Endothelial cell of umbilical vein (primary cell): Measurements from ENCODE around the gene GALNT10. TPM values are rescaled to one million over a fixed set of nuclear protein-coding genes. Genes with fewer than 3 reads are reported as not detected.

Source experiments
- BruUV-seq: library from RNA; stranded (reverse); fragments of 400-500 nt; replicated peaks from 2 replicates; lab custom pipeline; 2021; lab: Mats Ljungman, UMichigan
- CTCF ChIA-PET: fragments of 300-600, 350-600 bp; sonication (Branson Sonifier 250); formaldehyde crosslinking; loops from one replicate; lab custom pipeline; 2021; ENCODE audit warnings: antibody characterized with exemption, inconsistent platforms; lab: Charles Lee
- POLR2A ChIA-PET: fragments of 300-600, 350-600 bp; sonication (Branson Sonifier 250); formaldehyde crosslinking; loops from one replicate; lab custom pipeline; 2021; ENCODE audit warnings: antibody characterized with exemption, inconsistent platforms; lab: Charles Lee
- DNase-seq: peaks from one replicate; pipeline ENCODE4 v3.0.0-alpha.2; 2011; ENCODE audit warnings: low read depth, low spot score
- FAIRE-seq: peaks from 2 replicates; lab custom pipeline; 2011; peaks lifted over from hg19 to GRCh38; lab: Jason Lieb, UNC
- H2AFZ ChIP-seq: 2 replicates; pipeline ENCODE4 v1.6.0; 2012; ENCODE audit warnings: low read depth, low read length, control low read depth, inconsistent platforms
- H3K27ac ChIP-seq: 2 replicates; pipeline ENCODE4 v1.5.1; 2011; ENCODE audit warnings: low read depth, mild to moderate bottlenecking, control low read depth, low read length, moderate library complexity; ENCODE audit not compliant: insufficient read depth
- H3K27me3 ChIP-seq, 2 experiments: 2 replicates each; pipeline versions ENCODE4 v1.6.0 to v1.6.1; 2011; ENCODE audit warnings: low read length in 2 of 2, mixed read lengths in 1 of 2; ENCODE audit not compliant: control insufficient read depth in 2 of 2, insufficient read depth in 2 of 2
- H3K36me3 ChIP-seq, 2 experiments: 2 replicates in 1 of 2; 3 replicates in 1 of 2; pipeline ENCODE4 v1.5.1; 2011; ENCODE audit warnings: low read length in 2 of 2, mild to moderate bottlenecking in 1 of 2, moderate library complexity in 1 of 2; ENCODE audit not compliant: control insufficient read depth in 2 of 2, insufficient read depth in 2 of 2; ENCODE audit errors: extremely low read depth in 1 of 2
- H3K4me1 ChIP-seq: 3 replicates; pipeline ENCODE4 v1.5.1; 2011; ENCODE audit warnings: mild to moderate bottlenecking, low read length; ENCODE audit not compliant: control insufficient read depth, insufficient read depth; ENCODE audit errors: extremely low read depth
- H3K4me2 ChIP-seq: 2 replicates; pipeline ENCODE4 v1.6.1; 2011; ENCODE audit warnings: low read length, control low read depth, mixed read lengths; ENCODE audit not compliant: insufficient read depth
- H3K4me3 ChIP-seq, 3 experiments: fragments of 200-600 bp in 1 of 3; sonication (generic), shearing (Covaris generic) in 1 of 3; replicated peaks in 1 of 3; 2 replicates each; pipeline ENCODE4 v1.5.1; 2011 to 2016; ENCODE audit warnings: control low read depth in 3 of 3, low read length in 3 of 3, mild to moderate bottlenecking in 2 of 3, inconsistent platforms in 1 of 3, low read depth in 1 of 3, moderate library complexity in 1 of 3; ENCODE audit not compliant: insufficient read depth in 1 of 3
- H3K79me2 ChIP-seq: 2 replicates; pipeline ENCODE4 v1.6.0; 2012; ENCODE audit warnings: low read length, inconsistent platforms; ENCODE audit not compliant: control insufficient read depth, insufficient read depth
- H3K9ac ChIP-seq: replicated peaks from 2 replicates; pipeline ENCODE3; 2011; ENCODE audit warnings: low read length, control low read depth; ENCODE audit not compliant: insufficient read depth; ENCODE audit errors: extremely low read depth
- H3K9me1 ChIP-seq: replicated peaks from 3 replicates; pipeline ENCODE4 v1.6.0; 2011; ENCODE audit warnings: mild to moderate bottlenecking, low read length; ENCODE audit not compliant: control insufficient read depth, insufficient read depth; ENCODE audit errors: extremely low read depth
- H3K9me3 ChIP-seq: replicated peaks from 2 replicates; pipeline ENCODE4 v1.5.1; 2012; ENCODE audit warnings: low read length, inconsistent platforms; ENCODE audit not compliant: control insufficient read depth, insufficient read depth
- H4K20me1 ChIP-seq: replicated peaks from 2 replicates; pipeline ENCODE3; 2011; ENCODE audit warnings: mild to moderate bottlenecking, low read length; ENCODE audit not compliant: control insufficient read depth, insufficient read depth; ENCODE audit errors: extremely low read depth
- CTCF ChIP-seq, 2 donors: IDR thresholded peaks; 1 replicate in 1 of 2; 2 replicates in 1 of 2; pipeline ENCODE4 v1.5.1; 2011; ENCODE audit warnings: low read length in 2 of 2, mild to moderate bottlenecking in 2 of 2, moderate library complexity in 2 of 2, control low read depth in 1 of 2, inconsistent platforms in 1 of 2, low read depth in 1 of 2; ENCODE audit not compliant: insufficient read depth in 1 of 2; ENCODE audit errors: extremely low read depth in 1 of 2
- EZH2 ChIP-seq: IDR thresholded peaks from 2 replicates; pipeline ENCODE4 v1.6.1; 2012; ENCODE audit warnings: borderline replicate concordance, low read depth, mild to moderate bottlenecking, moderate library complexity, low read length, inconsistent platforms; ENCODE audit not compliant: severe bottlenecking
- FOS ChIP-seq: IDR thresholded peaks from 2 replicates; pipeline ENCODE4 v1.6.1; 2011; ENCODE audit warnings: mild to moderate bottlenecking, low read length, moderate library complexity, borderline replicate concordance; ENCODE audit not compliant: insufficient read depth
- GATA2 ChIP-seq: IDR thresholded peaks from 2 replicates; pipeline ENCODE4 v1.7.0; 2011; ENCODE audit warnings: low read depth, mild to moderate bottlenecking, moderate library complexity, mixed read lengths, low read length; ENCODE audit not compliant: insufficient read length, insufficient read depth
- JUN ChIP-seq: IDR thresholded peaks from 2 replicates; pipeline ENCODE4 v1.6.1; 2011; ENCODE audit warnings: borderline replicate concordance, low read depth; ENCODE audit not compliant: insufficient read length, insufficient read depth
- MAX ChIP-seq: IDR thresholded peaks from 2 replicates; pipeline ENCODE4 v1.6.1; 2011; ENCODE audit not compliant: insufficient read depth, insufficient read length
- MYC ChIP-seq: IDR thresholded peaks from one replicate; pipeline ENCODE4 v1.6.1; 2011; ENCODE audit warnings: mild to moderate bottlenecking, low read depth, low read length
- POLR2AphosphoS5 ChIP-seq: IDR thresholded peaks from 2 replicates; pipeline ENCODE4 v1.6.1; 2012; ENCODE audit warnings: low read depth, mild to moderate bottlenecking, control low read depth, low read length, moderate library complexity; ENCODE audit not compliant: insufficient read depth
- dilution Hi-C: fragments of 300-500 bp; cut with MboI; formaldehyde crosslinking; loops from one replicate; pipeline ENCODE4 v1.15.0; 2019; ENCODE audit warnings: low sequenced_read_pairs; ENCODE audit not compliant: extremely low pct_ligation_motif_present
- intact Hi-C: fragments of 100-400 bp; cut with micrococcal nuclease; formaldehyde crosslinking; loops from one replicate; pipeline ENCODE4 v1.10.0; 2022
- polyA plus RNA-seq, 4 experiments: library from polyadenylated mRNA; depleted of rRNA in 3 of 4; stranded (reverse) in 3 of 4; unstranded in 1 of 4; fragments of >200 nt; gene quantifications; 2 replicates each; pipeline versions ENCODE4 v1.2.1 to v1.2.3, GENCODE V29; 2011 to 2012; ENCODE audit warnings: missing spikeins in 1 of 4
- total RNA-seq: library from RNA; stranded (reverse); gene quantifications from 2 replicates; pipeline ENCODE4 v1.2.3, GENCODE V29; 2021

GALNT10 gene
- total and polyA plus RNA-seq, 2 donors (not counting 3 experiments of a cell fraction or from before 2014, with no cell fraction given), result 70.2 to 77.6 TPM

GRCh38 chr5:154193283-154193682 is 2.8 kb downstream of the GALNT10 start:
- H3K9me1 ChIP-seq, result no peaks in the 10 kb centered on the region
- ChIA-PET POLR2A (no interaction called here), CTCF (interaction anchor here (0.6 to 5.7 kb wide), 8 partner anchors 9 to 211 kb away, joined by 3 to 100 read pairs (median 3); no protein-coding TSS in a partner anchor)
- H3K9ac ChIP-seq, result no peak overlapping the region
- TF ChIP-seq JUN (no peak), FOS (no peak), MYC (no peak), EZH2 (no peak), POLR2AphosphoS5 (no peak)
- H3K4me1 ChIP-seq, result peaks cover 39% of the 10 kb centered on the region
- BruUV-seq, result no TSS peak
- peaks cover 12% of the 10 kb centered on the region for H3K79me2 ChIP-seq
- H3K9me3 ChIP-seq, result no peaks in the 10 kb centered on the region
- no peak overlapping the region for H3K4me2 ChIP-seq
- no peaks in the 10 kb centered on the region for H4K20me1 ChIP-seq
- intact Hi-C loops, result loop anchor here (5.0 kb wide), 1 partner anchor 114 kb away; no protein-coding TSS in a partner anchor
- H3K36me3 ChIP-seq, result peaks cover 0 to 2% of the 10 kb centered on the region in 2 experiments
- no peak for FAIRE-seq
- H3K27ac ChIP-seq, result no peak overlapping the region
- H3K27me3 ChIP-seq, result no peaks in the 10 kb centered on the region
- DNase-seq, result no peak
- dilution Hi-C loops, result no loop called here
- H2AFZ ChIP-seq, result no peak overlapping the region
- H3K4me3 ChIP-seq, result no peak overlapping the region

GRCh38 chr5:154193701-154194121 is 3.2 kb downstream of the GALNT10 start:
- Histone ChIP-seq H3K9ac (no peak overlapping the region), H3K79me2 (peaks cover 12% of the 10 kb centered on the region), H4K20me1 (no peaks in the 10 kb centered on the region), H3K27me3 (no peaks in the 10 kb centered on the region), H3K9me1 (no peaks in the 10 kb centered on the region), H2AFZ (no peak overlapping the region), H3K27ac (no peak overlapping the region), H3K4me1 (peaks cover 43% of the 10 kb centered on the region), H3K4me2 (no peak overlapping the region), H3K36me3 (peaks cover 0 to 2% of the 10 kb centered on the region in 2 experiments), H3K9me3 (no peaks in the 10 kb centered on the region), H3K4me3 (no peak overlapping the region)
- BruUV-seq, result no TSS peak
- intact Hi-C loops (loop anchor here (5.0 kb wide), 1 partner anchor 114 kb away; no protein-coding TSS in a partner anchor), dilution Hi-C loops (no loop called here)
- DNase-seq, result no peak
- ChIA-PET POLR2A (no interaction called here), CTCF (interaction anchor here (0.6 to 5.7 kb wide), 7 partner anchors 9 to 210 kb away, joined by 3 to 100 read pairs (median 3); no protein-coding TSS in a partner anchor)
- FAIRE-seq, result no peak
- TF ChIP-seq POLR2AphosphoS5 (no peak), CTCF (IDR thresholded peaks at IDR 0.05; ENCODE audit: extremely low read depth in 1 of 2, insufficient read depth in 1 of 2, low read depth in 1 of 2, low read length in 2 of 2) (no peak), FOS (no peak), MAX (no peak), GATA2 (no peak), JUN (no peak), EZH2 (no peak)
